ENCODE results near the gene ANO1.

The ANO1 gene

DNA sequence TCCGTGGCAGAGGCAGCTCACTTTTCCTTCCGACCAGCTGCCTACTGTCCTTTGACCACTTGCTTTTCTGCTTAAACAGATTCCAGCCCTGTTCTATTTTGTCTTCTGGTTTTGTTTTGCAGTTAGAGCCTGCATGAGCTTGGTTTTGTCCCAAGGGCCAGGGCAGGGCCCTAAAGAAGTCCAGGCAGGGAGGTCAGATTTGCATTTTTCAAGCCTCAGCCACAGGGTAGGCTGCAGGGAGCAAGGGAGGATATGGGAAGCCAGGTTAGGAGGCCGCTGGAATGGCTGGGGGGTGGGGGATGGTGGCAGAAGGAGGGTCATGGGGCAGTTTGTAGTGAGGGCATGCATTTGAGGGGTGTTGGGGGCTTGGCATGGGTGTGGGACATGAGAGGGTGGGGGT, 148.1 kb downstream of the ANO1 start:
- DNase-seq: no peak

DNA sequence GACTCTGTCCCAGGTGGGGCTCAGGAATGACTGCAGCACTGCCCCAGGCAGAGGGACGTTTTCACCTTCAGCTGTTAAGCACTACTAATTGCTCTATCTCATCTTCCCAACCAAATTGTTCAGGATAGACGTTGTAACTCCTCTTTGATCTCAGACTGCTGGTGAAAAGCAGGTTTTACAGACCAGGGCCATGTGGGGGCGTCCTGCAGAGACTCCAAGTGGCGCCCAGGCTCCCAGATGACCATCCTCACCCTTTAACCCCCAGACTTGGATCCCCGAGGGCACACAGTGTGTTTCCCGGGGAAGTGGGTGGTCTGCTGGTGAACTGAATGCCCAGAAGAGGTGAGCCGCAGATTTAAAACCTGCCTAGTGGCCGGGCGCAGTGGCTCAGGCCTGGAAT, 148.8 kb downstream of the ANO1 start:
- peak; percentile 55 for DNase-seq

DNA sequence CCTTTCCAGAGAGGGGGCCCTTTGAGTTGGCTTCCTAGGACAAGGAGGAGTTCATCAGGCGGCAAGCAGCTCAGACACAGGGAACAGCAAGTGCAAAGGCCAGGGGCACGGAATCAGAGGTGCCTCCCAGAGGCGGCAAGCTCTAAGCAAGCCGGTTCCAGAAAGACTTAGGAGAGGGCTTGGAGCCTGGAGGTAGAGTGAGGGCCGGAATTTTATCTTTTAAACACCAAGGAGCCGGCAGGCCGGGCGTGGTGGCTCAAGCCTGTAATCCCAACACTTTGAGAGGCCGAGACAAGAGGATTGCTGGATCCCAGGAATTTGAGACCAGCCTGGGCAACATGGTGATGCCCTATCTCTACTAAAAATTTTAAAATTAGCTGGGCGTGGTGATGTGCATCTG, 151.6 kb downstream of the ANO1 start:
- DNase-seq: no peak

DNA sequence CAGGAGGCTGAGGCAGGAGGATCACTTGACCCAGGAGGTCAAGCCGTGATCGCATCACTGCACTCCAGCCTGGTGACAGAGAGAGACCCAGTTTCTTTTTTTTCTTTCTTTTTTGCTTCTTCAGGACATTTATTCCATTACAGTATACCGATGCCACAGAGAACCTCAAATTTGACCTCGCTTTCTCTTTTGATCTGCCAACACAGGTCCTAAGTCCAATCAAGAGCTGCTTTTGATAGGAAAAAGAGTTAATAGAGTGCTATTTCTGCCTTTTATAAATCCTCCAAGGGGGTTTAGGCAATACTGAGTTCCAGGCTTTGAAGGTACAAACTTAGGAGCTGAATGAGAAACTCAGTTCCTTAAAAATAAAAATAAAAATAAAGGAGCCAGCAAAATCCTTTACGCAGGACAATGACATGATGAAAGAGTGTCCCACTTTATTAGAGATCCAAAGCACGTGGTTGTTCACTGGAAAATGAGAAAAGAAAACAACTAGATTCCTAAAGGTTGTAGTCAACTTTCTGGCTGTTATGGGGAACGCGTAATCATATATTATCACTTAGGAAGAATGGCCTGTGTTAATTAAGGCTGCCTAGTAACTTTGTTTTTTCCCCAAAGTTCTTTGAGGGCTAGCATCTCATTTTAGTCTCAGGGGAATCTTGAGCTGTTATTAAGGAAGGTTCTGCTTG, 152.2 kb downstream of the ANO1 start:
- no peak for DNase-seq

DNA sequence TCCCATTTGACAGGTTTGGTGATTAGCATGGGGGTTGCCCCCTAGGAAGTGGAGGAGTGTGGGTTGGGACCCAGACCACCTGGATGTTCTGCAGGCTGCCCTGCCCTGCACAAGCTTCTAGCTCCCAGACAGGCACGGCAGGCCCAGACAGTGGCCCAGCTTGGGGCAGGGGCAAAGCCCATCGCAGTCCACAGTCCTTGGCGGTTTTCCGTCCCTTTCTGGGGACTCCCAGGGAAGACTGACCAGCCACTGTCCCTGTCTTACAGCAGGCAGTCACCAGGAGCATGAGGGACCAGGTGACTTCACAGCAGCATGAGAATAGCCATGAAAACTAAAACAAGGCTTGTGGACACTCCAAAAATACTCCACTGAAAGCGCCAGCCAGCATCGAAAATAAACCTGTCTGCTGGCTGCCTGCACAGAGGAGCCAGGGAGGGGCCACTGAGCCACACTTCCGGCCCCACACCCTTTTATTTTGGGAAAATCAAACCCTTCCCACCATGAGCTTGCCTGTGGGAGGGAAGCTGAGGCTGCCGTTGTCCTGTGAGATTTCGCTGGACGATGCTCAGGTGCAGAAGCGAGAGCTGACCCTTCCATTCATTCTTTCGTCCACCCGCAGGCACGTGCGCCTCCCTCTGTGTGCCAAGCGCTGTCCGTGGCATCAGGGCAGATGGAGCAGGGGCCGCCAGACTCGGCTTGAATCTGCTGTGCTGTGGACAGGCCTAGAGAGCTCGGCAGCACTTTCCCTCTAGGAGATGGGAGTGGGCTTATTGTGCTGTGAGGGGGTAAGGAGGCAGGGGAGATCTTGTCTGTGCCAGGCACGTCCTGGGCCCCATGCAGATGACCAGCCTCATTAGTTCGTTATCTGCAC, 153.0 kb downstream of the ANO1 start:
- DNase-seq: no peak

DNA sequence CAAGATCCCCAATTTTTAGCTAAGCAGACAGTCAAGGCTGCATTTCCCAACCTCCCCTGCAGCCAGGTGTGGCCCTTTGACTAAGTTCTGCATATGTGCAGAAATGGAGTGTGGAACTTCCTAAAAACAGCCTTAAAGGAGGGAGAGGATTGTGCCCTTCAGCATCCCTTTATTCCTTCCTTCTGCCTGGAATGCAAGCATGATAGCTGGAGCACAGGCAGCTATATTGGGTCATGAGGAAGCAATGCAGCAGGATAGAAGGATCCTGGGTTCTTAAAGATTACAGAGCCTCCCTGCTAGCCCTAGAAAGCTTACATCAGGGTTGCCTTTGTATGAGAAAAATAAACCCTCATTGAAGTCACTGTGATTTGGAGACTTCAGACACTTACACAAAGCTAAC, 154.9 kb downstream of the ANO1 start:
- no peak for DNase-seq

DNA sequence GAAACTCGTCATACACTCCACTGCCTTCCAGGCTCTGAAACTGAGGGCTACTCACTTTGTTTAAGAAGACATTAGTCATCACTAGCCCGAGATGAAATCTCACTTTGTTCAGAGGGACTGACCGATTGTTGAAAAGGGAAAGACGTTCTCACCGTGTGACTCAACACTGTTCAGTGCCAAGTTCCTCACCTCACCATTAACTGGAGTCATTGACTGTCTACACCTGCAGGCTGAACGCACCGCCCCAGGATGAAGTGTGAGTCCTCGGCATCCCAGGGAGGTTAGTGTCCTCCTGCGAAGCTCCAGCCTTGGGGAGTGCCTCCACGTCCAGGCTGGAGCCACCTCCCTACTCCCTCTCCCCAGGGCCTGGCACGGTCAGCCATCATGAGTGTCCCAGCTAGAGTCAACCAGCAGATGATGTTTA, 155.4 kb downstream of the ANO1 start:
- DNase-seq: peak; percentile 85

DNA sequence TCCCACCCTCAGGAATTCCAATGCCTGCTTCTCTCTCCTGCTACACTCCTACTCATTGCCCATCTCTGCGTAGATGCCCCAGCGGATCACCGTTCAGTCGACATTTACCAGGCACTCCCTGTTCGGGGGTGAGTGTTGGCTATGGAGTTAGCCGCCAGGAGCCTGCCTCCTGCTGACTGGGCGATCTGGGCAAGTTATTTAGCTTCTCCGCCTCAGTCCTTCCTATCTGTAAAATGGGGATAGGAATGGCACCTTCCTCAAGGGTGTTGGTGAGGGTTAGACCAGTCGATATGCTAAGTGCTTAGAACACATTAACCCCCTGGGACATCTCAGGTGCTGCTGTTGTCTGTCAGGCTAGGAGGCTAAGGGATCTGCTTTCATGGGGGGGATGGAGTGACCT, 155.8 kb downstream of the ANO1 start:
- no peak for DNase-seq
